Measurements from ENCODE around the gene ANKRD27.

The ANKRD27 gene

DNA sequence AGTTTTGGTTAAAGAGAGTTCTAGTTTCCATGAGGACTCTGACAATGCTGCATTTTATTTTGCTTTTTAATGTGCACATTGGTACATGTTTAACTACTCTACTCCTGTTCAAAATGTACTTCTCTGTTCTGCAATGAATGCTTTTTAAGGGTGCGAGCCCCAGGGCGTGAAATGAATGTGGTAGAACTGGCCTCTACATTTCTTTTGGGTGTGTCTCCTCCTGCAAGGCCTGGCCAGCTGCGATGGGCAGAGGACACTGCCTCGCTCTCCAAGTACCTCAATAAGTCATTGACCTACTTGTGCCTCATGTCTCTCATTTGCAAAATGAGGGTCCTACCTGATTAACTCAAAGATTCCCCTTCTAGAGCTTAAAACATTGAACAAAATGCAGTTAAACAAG is 7.3 kb upstream of the ANKRD27 start:
- no peak for TF ChIP-seq CSDC2 (CRISPR knock-in tag; IDR thresholded peaks at IDR 0.05)
- TF ChIP-seq, protein P1, sequence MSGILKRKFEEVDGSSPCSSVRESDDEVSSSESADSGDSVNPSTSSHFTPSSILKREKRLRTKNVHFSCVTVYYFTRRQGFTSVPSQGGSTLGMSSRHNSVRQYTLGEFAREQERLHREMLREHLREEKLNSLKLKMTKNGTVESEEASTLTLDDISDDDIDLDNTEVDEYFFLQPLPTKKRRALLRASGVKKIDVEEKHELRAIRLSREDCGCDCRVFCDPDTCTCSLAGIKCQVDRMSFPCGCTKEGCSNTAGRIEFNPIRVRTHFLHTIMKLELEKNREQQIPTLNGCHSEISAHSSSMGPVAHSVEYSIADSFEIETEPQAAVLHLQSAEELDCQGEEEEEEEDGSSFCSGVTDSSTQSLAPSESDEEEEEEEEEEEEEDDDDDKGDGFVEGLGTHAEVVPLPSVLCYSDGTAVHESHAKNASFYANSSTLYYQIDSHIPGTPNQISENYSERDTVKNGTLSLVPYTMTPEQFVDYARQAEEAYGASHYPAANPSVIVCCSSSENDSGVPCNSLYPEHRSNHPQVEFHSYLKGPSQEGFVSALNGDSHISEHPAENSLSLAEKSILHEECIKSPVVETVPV (CRISPR knock-in tag; IDR thresholded peaks at IDR 0.05), result no peak
- no peak for TF ChIP-seq ARNTL (CRISPR knock-in tag; IDR thresholded peaks at IDR 0.05; ENCODE audit: borderline replicate concordance, low read depth)
- no peak for TF ChIP-seq ISL1 (CRISPR knock-in tag; IDR thresholded peaks at IDR 0.05)
- TF ChIP-seq ESRRG (CRISPR knock-in tag; IDR thresholded peaks at IDR 0.05), result no peak
- no peak for TF ChIP-seq BACH2 (CRISPR knock-in tag; IDR thresholded peaks at IDR 0.05; ENCODE audit: borderline replicate concordance)
- no peak for TF ChIP-seq PPARA (CRISPR knock-in tag; IDR thresholded peaks at IDR 0.05; ENCODE audit: borderline replicate concordance)
- TF ChIP-seq RARB (CRISPR knock-in tag; IDR thresholded peaks at IDR 0.05), result no peak
- TF ChIP-seq ZFP3 (CRISPR knock-in tag; IDR thresholded peaks at IDR 0.05), result no peak
- TF ChIP-seq ZC3H10 (CRISPR knock-in tag; IDR thresholded peaks at IDR 0.05), result no peak
- TF ChIP-seq GLIS3 (CRISPR knock-in tag; IDR thresholded peaks at IDR 0.05), result no peak
- no peak for TF ChIP-seq TCF4 (CRISPR knock-in tag; IDR thresholded peaks at IDR 0.05; ENCODE audit: borderline replicate concordance)
- TF ChIP-seq, protein P2, sequence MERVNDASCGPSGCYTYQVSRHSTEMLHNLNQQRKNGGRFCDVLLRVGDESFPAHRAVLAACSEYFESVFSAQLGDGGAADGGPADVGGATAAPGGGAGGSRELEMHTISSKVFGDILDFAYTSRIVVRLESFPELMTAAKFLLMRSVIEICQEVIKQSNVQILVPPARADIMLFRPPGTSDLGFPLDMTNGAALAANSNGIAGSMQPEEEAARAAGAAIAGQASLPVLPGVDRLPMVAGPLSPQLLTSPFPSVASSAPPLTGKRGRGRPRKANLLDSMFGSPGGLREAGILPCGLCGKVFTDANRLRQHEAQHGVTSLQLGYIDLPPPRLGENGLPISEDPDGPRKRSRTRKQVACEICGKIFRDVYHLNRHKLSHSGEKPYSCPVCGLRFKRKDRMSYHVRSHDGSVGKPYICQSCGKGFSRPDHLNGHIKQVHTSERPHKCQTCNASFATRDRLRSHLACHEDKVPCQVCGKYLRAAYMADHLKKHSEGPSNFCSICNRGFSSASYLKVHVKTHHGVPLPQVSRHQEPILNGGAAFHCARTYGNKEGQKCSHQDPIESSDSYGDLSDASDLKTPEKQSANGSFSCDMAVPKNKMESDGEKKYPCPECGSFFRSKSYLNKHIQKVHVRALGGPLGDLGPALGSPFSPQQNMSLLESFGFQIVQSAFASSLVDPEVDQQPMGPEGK (CRISPR knock-in tag; IDR thresholded peaks at IDR 0.05; ENCODE audit: borderline replicate concordance), result no peak
- no peak for TF ChIP-seq ZNF8 (CRISPR knock-in tag; IDR thresholded peaks at IDR 0.05)
- TF ChIP-seq, protein P3, sequence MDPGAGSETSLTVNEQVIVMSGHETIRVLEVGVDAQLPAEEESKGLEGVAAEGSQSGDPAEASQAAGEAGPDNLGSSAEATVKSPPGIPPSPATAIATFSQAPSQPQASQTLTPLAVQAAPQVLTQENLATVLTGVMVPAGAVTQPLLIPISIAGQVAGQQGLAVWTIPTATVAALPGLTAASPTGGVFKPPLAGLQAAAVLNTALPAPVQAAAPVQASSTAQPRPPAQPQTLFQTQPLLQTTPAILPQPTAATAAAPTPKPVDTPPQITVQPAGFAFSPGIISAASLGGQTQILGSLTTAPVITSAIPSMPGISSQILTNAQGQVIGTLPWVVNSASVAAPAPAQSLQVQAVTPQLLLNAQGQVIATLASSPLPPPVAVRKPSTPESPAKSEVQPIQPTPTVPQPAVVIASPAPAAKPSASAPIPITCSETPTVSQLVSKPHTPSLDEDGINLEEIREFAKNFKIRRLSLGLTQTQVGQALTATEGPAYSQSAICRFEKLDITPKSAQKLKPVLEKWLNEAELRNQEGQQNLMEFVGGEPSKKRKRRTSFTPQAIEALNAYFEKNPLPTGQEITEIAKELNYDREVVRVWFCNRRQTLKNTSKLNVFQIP (CRISPR knock-in tag; IDR thresholded peaks at IDR 0.05; ENCODE audit: borderline replicate concordance, low read depth), result no peak
- TF ChIP-seq ZNF70 (CRISPR knock-in tag; IDR thresholded peaks at IDR 0.05), result no peak
- TF ChIP-seq ZNF565 (CRISPR knock-in tag; conservative IDR thresholded peaks at IDR 0.05; ENCODE audit: low read depth), result no peak
- no peak for TF ChIP-seq OSR1 (CRISPR knock-in tag; IDR thresholded peaks at IDR 0.05)
- TF ChIP-seq TOX (CRISPR knock-in tag; IDR thresholded peaks at IDR 0.05; ENCODE audit: borderline replicate concordance), result no peak

DNA sequence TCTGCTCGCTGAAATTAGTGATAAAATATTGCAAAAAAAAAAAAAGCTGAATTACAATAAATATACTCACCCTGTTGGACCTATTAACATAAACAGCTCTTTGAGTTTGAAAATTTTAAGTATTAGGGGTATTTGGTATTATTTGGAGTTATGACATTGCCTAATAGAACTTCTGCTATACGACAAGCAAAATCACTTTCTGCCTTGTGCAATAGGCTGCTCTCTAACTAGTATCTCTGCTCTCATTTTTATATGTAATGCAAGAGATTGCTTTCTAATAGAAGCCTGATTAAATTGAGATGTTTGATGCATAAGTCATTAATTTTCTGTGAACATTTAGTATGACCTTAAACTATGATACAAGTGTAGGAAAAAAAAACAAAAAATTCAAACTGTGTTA is 6.0 kb upstream of the ANKRD27 start:
- ATAC-seq, result no peak
- no peak for TF ChIP-seq BACH2 (CRISPR knock-in tag; IDR thresholded peaks at IDR 0.05; ENCODE audit: borderline replicate concordance)
- TF ChIP-seq TOX (CRISPR knock-in tag; IDR thresholded peaks at IDR 0.05; ENCODE audit: borderline replicate concordance), result no peak
- no peak for TF ChIP-seq ZFP30 (CRISPR knock-in tag; IDR thresholded peaks at IDR 0.05)
- TF ChIP-seq ESRRG (CRISPR knock-in tag; IDR thresholded peaks at IDR 0.05), result no peak
- TF ChIP-seq SNAI2 (CRISPR knock-in tag; IDR thresholded peaks at IDR 0.05), result no peak

More for the DNA sequence above, 7.3 kb upstream of the ANKRD27 start:
- no peak for ATAC-seq

DNA sequence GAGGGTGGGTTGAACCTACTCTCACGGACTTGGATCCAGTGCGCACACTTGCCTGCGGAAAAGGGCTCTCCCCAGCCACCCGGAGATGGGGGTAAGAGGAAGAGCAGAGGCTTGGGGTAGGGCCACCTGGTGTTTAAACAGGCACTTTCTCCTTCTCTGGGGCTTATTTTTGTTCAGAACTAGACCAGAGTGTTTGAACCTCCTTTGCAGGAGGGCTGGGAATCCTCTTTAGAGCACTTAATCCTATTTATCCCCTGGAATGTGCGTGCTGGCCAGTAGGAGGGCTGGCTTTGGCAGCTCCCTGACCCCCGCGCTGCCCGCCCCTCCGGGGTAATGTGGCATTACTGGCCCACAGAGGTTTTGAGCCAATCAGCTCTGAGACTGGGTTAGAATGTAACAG is 2.7 kb upstream of the ANKRD27 start:
- ATAC-seq, result no peak
- no peak for TF ChIP-seq SNAI2 (CRISPR knock-in tag; IDR thresholded peaks at IDR 0.05)
- TF ChIP-seq RARB (CRISPR knock-in tag; IDR thresholded peaks at IDR 0.05), result no peak
- TF ChIP-seq, protein P2 (CRISPR knock-in tag; IDR thresholded peaks at IDR 0.05; ENCODE audit: borderline replicate concordance), result no peak
- TF ChIP-seq, protein P4, sequence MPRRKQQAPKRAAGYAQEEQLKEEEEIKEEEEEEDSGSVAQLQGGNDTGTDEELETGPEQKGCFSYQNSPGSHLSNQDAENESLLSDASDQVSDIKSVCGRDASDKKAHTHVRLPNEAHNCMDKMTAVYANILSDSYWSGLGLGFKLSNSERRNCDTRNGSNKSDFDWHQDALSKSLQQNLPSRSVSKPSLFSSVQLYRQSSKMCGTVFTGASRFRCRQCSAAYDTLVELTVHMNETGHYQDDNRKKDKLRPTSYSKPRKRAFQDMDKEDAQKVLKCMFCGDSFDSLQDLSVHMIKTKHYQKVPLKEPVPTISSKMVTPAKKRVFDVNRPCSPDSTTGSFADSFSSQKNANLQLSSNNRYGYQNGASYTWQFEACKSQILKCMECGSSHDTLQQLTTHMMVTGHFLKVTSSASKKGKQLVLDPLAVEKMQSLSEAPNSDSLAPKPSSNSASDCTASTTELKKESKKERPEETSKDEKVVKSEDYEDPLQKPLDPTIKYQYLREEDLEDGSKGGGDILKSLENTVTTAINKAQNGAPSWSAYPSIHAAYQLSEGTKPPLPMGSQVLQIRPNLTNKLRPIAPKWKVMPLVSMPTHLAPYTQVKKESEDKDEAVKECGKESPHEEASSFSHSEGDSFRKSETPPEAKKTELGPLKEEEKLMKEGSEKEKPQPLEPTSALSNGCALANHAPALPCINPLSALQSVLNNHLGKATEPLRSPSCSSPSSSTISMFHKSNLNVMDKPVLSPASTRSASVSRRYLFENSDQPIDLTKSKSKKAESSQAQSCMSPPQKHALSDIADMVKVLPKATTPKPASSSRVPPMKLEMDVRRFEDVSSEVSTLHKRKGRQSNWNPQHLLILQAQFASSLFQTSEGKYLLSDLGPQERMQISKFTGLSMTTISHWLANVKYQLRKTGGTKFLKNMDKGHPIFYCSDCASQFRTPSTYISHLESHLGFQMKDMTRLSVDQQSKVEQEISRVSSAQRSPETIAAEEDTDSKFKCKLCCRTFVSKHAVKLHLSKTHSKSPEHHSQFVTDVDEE (CRISPR knock-in tag; IDR thresholded peaks at IDR 0.05), result no peak
- TF ChIP-seq ZNF70 (CRISPR knock-in tag; IDR thresholded peaks at IDR 0.05), result no peak
- TF ChIP-seq BACH2 (CRISPR knock-in tag; IDR thresholded peaks at IDR 0.05; ENCODE audit: borderline replicate concordance), result no peak
- no peak for TF ChIP-seq CSDC2 (CRISPR knock-in tag; IDR thresholded peaks at IDR 0.05)
- TF ChIP-seq, protein P3 (CRISPR knock-in tag; IDR thresholded peaks at IDR 0.05; ENCODE audit: borderline replicate concordance, low read depth), result no peak
- TF ChIP-seq ESRRG (CRISPR knock-in tag; IDR thresholded peaks at IDR 0.05), result no peak
- TF ChIP-seq TCF4 (CRISPR knock-in tag; IDR thresholded peaks at IDR 0.05; ENCODE audit: borderline replicate concordance), result no peak
- TF ChIP-seq ISL1 (CRISPR knock-in tag; IDR thresholded peaks at IDR 0.05), result no peak
- TF ChIP-seq GLIS3 (CRISPR knock-in tag; IDR thresholded peaks at IDR 0.05), result no peak
- no peak for TF ChIP-seq ZFP3 (CRISPR knock-in tag; IDR thresholded peaks at IDR 0.05)
- TF ChIP-seq ZC3H10 (CRISPR knock-in tag; IDR thresholded peaks at IDR 0.05), result no peak
- no peak for TF ChIP-seq OSR1 (CRISPR knock-in tag; IDR thresholded peaks at IDR 0.05)
- TF ChIP-seq, protein P1 (CRISPR knock-in tag; IDR thresholded peaks at IDR 0.05), result no peak
